ENCODE measurements around the gene FHAD1.

FHAD1 gene

GRCh38 chr1:15201849-15202551, 45.0 kb upstream of the FHAD1 start:
- Histone ChIP-seq H3K79me1 (replicated peaks; ENCODE audit: low read length, poor library complexity, severe bottlenecking) (peaks cover 34% of the 10 kb centered on the region), H3K4me1 (ENCODE audit: control insufficient read depth, insufficient read depth, low read depth, low read length) (peaks cover 43% of the 10 kb centered on the region), H2BK12ac (ENCODE audit: low read length in 2 of 2) (peak overlapping the region in 1 of 2 experiments; percentile 37), H3K4ac (ENCODE audit: low read depth in 1 of 2, low read length in 2 of 2) (peak overlapping the region in 1 of 2 experiments; percentile 11), H2BK15ac (ENCODE audit: low read depth, poor library complexity, severe bottlenecking) (peak overlapping the region; percentile 38), H2BK120ac (ENCODE audit: low read depth, low read length) (no peak overlapping the region), H3K27ac (ENCODE audit: low read length, poor library complexity, severe bottlenecking) (peak overlapping the region; percentile 63), H3K36me3 (ENCODE audit: control insufficient read depth in 1 of 2, insufficient read depth in 2 of 2, low read depth in 1 of 2, low read length in 2 of 2) (no peaks in the 10 kb centered on the region), H3K4me2 (ENCODE audit: low read length, poor library complexity, severe bottlenecking) (peak overlapping the region; percentile 20), H3K23ac (ENCODE audit: low read length in 2 of 2) (no peak overlapping the region), H2BK5ac (ENCODE audit: low read depth, low read length, poor library complexity, severe bottlenecking) (no peak overlapping the region), H3K9me3 (ENCODE audit: control insufficient read depth, low read length) (no peaks in the 10 kb centered on the region), H2AK5ac (ENCODE audit: low read length, severe bottlenecking) (peak overlapping the region; percentile 3), H4K91ac (ENCODE audit: low read length) (no peak overlapping the region), H3K18ac (ENCODE audit: low read depth in 1 of 2, low read length in 2 of 2) (peak overlapping the region in 1 of 2 experiments; percentile 50), H3K14ac (ENCODE audit: low read length in 2 of 2) (no peak overlapping the region), H2AFZ (ENCODE audit: low read depth, low read length) (no peak overlapping the region), H4K8ac (ENCODE audit: low read length) (no peak overlapping the region), H3K4me3 (ENCODE audit: insufficient read depth in 1 of 2, low read depth in 1 of 2, low read length in 2 of 2) (no peak overlapping the region), H3K9ac (ENCODE audit: low read length) (no peak overlapping the region), H3K27me3 (ENCODE audit: control insufficient read depth in 1 of 2, insufficient read depth in 1 of 2, low read length in 2 of 2) (peaks cover 0 to 7% of the 10 kb centered on the region in 2 experiments)
- 63% methylated on average over 13 of the region's 13 CpGs for WGBS
- peak; percentile 50 for DNase-seq

GRCh38 chr1:15204931-15205330, 42.1 kb upstream of the FHAD1 start:
- no peak overlapping the region for H3K23ac ChIP-seq (ENCODE audit: low read length in 2 of 2)
- no peak overlapping the region for H3K14ac ChIP-seq (ENCODE audit: low read length in 2 of 2)
- no peak overlapping the region for H3K27ac ChIP-seq (ENCODE audit: low read length, poor library complexity, severe bottlenecking)
- H4K91ac ChIP-seq (ENCODE audit: low read length) = peak overlapping the region; percentile 16
- H2BK120ac ChIP-seq (ENCODE audit: low read depth, low read length) = no peak overlapping the region
- peaks cover 0 to 3% of the 10 kb centered on the region in 2 experiments for H3K36me3 ChIP-seq (ENCODE audit: control insufficient read depth in 1 of 2, insufficient read depth in 2 of 2, low read depth in 1 of 2, low read length in 2 of 2)
- H3K4ac ChIP-seq (ENCODE audit: low read depth in 1 of 2, low read length in 2 of 2) = no peak overlapping the region
- H3K79me1 ChIP-seq (replicated peaks; ENCODE audit: low read length, poor library complexity, severe bottlenecking) = peaks cover 32% of the 10 kb centered on the region
- no peak overlapping the region for H3K4me2 ChIP-seq (ENCODE audit: low read length, poor library complexity, severe bottlenecking)
- no peak overlapping the region for H2AK5ac ChIP-seq (ENCODE audit: low read length, severe bottlenecking)
- peaks cover 39% of the 10 kb centered on the region for H3K4me1 ChIP-seq (ENCODE audit: control insufficient read depth, insufficient read depth, low read depth, low read length)
- H3K27me3 ChIP-seq (ENCODE audit: control insufficient read depth in 1 of 2, insufficient read depth in 1 of 2, low read length in 2 of 2) = peaks cover 0 to 6% of the 10 kb centered on the region in 2 experiments
- H2BK15ac ChIP-seq (ENCODE audit: low read depth, poor library complexity, severe bottlenecking) = no peak overlapping the region
- 97% methylated on average over 7 of the region's 7 CpGs for WGBS
- no peaks in the 10 kb centered on the region for H3K9me3 ChIP-seq (ENCODE audit: control insufficient read depth, low read length)
- peak overlapping the region in 1 of 2 experiments; percentile 42 for H2BK12ac ChIP-seq (ENCODE audit: low read length in 2 of 2)
- no peak for DNase-seq
- H3K4me3 ChIP-seq (ENCODE audit: insufficient read depth in 1 of 2, low read depth in 1 of 2, low read length in 2 of 2) = no peak overlapping the region
- H3K9ac ChIP-seq (ENCODE audit: low read length) = no peak overlapping the region
- no peak overlapping the region for H2BK5ac ChIP-seq (ENCODE audit: low read depth, low read length, poor library complexity, severe bottlenecking)
- no peak overlapping the region for H2AFZ ChIP-seq (ENCODE audit: low read depth, low read length)
- H3K18ac ChIP-seq (ENCODE audit: low read depth in 1 of 2, low read length in 2 of 2) = no peak overlapping the region
- peak overlapping the region; percentile 53 for H4K8ac ChIP-seq (ENCODE audit: low read length)

DNA sequence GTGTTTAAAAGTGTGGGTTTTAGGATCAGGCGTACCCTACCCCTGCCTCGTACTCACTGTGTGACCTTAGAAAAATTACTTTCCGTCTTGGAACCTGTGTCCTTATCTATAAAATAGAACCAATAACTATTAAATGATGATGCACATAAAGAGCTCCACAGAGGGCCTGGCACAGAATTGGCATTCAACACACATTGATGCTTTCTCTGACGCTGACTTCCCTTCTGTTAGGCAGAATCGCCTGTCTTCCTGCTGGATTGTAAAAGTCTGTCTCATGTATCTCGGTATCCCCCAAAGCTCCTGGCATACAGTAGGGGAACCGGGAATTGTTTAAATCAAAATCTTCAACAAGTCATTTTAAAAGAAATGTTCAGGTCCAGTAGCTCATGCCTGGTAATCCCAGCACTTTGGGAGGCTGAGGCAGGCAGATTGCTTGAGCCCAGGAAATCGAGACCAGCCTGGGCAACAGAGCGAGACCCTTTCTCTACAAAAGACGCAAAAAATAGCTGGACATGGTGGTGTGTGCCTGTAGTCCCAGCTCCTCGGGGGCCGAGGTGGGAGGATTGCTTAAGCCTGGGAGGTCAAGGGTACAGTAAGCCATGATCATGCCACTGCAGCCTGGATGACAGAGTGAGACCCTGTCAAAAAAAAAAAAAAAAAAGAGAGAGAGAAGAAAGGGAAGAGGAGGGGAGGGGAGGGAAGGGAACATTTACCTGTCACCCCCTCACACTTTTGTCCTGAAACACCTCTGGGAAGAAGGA, 41.3 kb upstream of the FHAD1 start:
- H3K23ac ChIP-seq (ENCODE audit: low read length in 2 of 2) = no peak overlapping the region
- no peak overlapping the region for H2BK5ac ChIP-seq (ENCODE audit: low read depth, low read length, poor library complexity, severe bottlenecking)
- no peak overlapping the region for H4K91ac ChIP-seq (ENCODE audit: low read length)
- no peak overlapping the region for H2AK5ac ChIP-seq (ENCODE audit: low read length, severe bottlenecking)
- H3K27ac ChIP-seq (ENCODE audit: low read length, poor library complexity, severe bottlenecking) = no peak overlapping the region
- WGBS = 98% methylated on average over 11 of the region's 12 CpGs
- no peak overlapping the region for H4K8ac ChIP-seq (ENCODE audit: low read length)
- H2BK120ac ChIP-seq (ENCODE audit: low read depth, low read length) = no peak overlapping the region
- H2BK15ac ChIP-seq (ENCODE audit: low read depth, poor library complexity, severe bottlenecking) = peak overlapping the region; percentile 40
- no peak overlapping the region for H2AFZ ChIP-seq (ENCODE audit: low read depth, low read length)
- H3K9me3 ChIP-seq (ENCODE audit: control insufficient read depth, low read length) = no peaks in the 10 kb centered on the region
- peaks cover 37% of the 10 kb centered on the region for H3K4me1 ChIP-seq (ENCODE audit: control insufficient read depth, insufficient read depth, low read depth, low read length)
- H3K4me2 ChIP-seq (ENCODE audit: low read length, poor library complexity, severe bottlenecking) = no peak overlapping the region
- H2BK12ac ChIP-seq (ENCODE audit: low read length in 2 of 2) = peak overlapping the region in 1 of 2 experiments; percentile 14
- peaks cover 35% of the 10 kb centered on the region for H3K79me1 ChIP-seq (replicated peaks; ENCODE audit: low read length, poor library complexity, severe bottlenecking)
- peaks cover 0 to 3% of the 10 kb centered on the region in 2 experiments for H3K36me3 ChIP-seq (ENCODE audit: control insufficient read depth in 1 of 2, insufficient read depth in 2 of 2, low read depth in 1 of 2, low read length in 2 of 2)
- no peak overlapping the region for H3K4ac ChIP-seq (ENCODE audit: low read depth in 1 of 2, low read length in 2 of 2)
- no peak overlapping the region for H3K9ac ChIP-seq (ENCODE audit: low read length)
- no peak overlapping the region for H3K14ac ChIP-seq (ENCODE audit: low read length in 2 of 2)
- no peak overlapping the region for H3K4me3 ChIP-seq (ENCODE audit: insufficient read depth in 1 of 2, low read depth in 1 of 2, low read length in 2 of 2)
- H3K18ac ChIP-seq (ENCODE audit: low read depth in 1 of 2, low read length in 2 of 2) = no peak overlapping the region
- no peak for DNase-seq
- H3K27me3 ChIP-seq (ENCODE audit: control insufficient read depth in 1 of 2, insufficient read depth in 1 of 2, low read length in 2 of 2) = peaks cover 0 to 9% of the 10 kb centered on the region in 2 experiments

GRCh38 chr1:15206418-15207030, 40.5 kb upstream of the FHAD1 start:
- Histone ChIP-seq H4K91ac (ENCODE audit: low read length) (peak overlapping the region; percentile 46), H3K9ac (ENCODE audit: low read length) (no peak overlapping the region), H3K18ac (ENCODE audit: low read depth in 1 of 2, low read length in 2 of 2) (peak overlapping the region in 1 of 2 experiments; percentile 52), H4K8ac (ENCODE audit: low read length) (peak overlapping the region; percentile 59), H2BK15ac (ENCODE audit: low read depth, poor library complexity, severe bottlenecking) (no peak overlapping the region), H2BK5ac (ENCODE audit: low read depth, low read length, poor library complexity, severe bottlenecking) (no peak overlapping the region), H2AK5ac (ENCODE audit: low read length, severe bottlenecking) (no peak overlapping the region), H3K23ac (ENCODE audit: low read length in 2 of 2) (no peak overlapping the region), H3K4ac (ENCODE audit: low read depth in 1 of 2, low read length in 2 of 2) (peak overlapping the region in 1 of 2 experiments; percentile 4), H3K27me3 (ENCODE audit: control insufficient read depth in 1 of 2, insufficient read depth in 1 of 2, low read length in 2 of 2) (peaks cover 0 to 9% of the 10 kb centered on the region in 2 experiments), H3K36me3 (ENCODE audit: control insufficient read depth in 1 of 2, insufficient read depth in 2 of 2, low read depth in 1 of 2, low read length in 2 of 2) (peaks cover 0 to 3% of the 10 kb centered on the region in 2 experiments), H3K9me3 (ENCODE audit: control insufficient read depth, low read length) (no peaks in the 10 kb centered on the region), H3K4me1 (ENCODE audit: control insufficient read depth, insufficient read depth, low read depth, low read length) (peaks cover 36% of the 10 kb centered on the region), H3K27ac (ENCODE audit: low read length, poor library complexity, severe bottlenecking) (no peak overlapping the region), H3K4me3 (ENCODE audit: insufficient read depth in 1 of 2, low read depth in 1 of 2, low read length in 2 of 2) (no peak overlapping the region), H2BK12ac (ENCODE audit: low read length in 2 of 2) (no peak overlapping the region), H3K79me1 (replicated peaks; ENCODE audit: low read length, poor library complexity, severe bottlenecking) (peaks cover 37% of the 10 kb centered on the region), H2AFZ (ENCODE audit: low read depth, low read length) (no peak overlapping the region), H3K14ac (ENCODE audit: low read length in 2 of 2) (no peak overlapping the region), H2BK120ac (ENCODE audit: low read depth, low read length) (no peak overlapping the region), H3K4me2 (ENCODE audit: low read length, poor library complexity, severe bottlenecking) (no peak overlapping the region)
- DNase-seq = no peak
- WGBS = 63% methylated on average over 8 of the region's 8 CpGs

Data from mesenchymal stem cell (in vitro differentiated cells and primary cell).